HG03439 (cell line): ENCODE results near the gene THAP11.
"Not testable (repeated sequence)": the region's sequence is repeated elsewhere in the genome, so short reads cannot be mapped to it uniquely, and the experiment has no call there.

Experiments used
- ATAC-seq: cut with Tn5 transposase; IDR thresholded peaks from one replicate; pipeline ENCODE4 v1.9.1; 2021; ENCODE audit warnings: mild to moderate bottlenecking, moderate library complexity; ENCODE audit not compliant: unreplicated experiment

THAP11 gene

GRCh38 chr16:67834242-67834614 lies 7.9 kb upstream of the THAP11 start:
- ATAC-seq = no peak

- ATAC-seq = not testable (repeated sequence)
Measured at GRCh38 chr16:67837190-67837589, 4.9 kb upstream of the THAP11 start.

GRCh38 chr16:67837811-67838210 lies 4.3 kb upstream of the THAP11 start:
- ATAC-seq = no peak

- no peak for ATAC-seq
Measured at GRCh38 chr16:67841198-67841815, 813 bp upstream of the THAP11 start.

- peak; percentile 7 for ATAC-seq
Measured at GRCh38 chr16:67842509-67843342, 606 bp downstream of the THAP11 start.

- ATAC-seq = no peak
Measured at GRCh38 chr16:67843343-67843765, 1.2 kb downstream of the THAP11 start.

- no peak for ATAC-seq
Measured at GRCh38 chr16:67844497-67844896, 2.4 kb downstream of the THAP11 start.

- no peak for ATAC-seq
Measured at GRCh38 chr16:67845291-67846062, 3.4 kb downstream of the THAP11 start.

- ATAC-seq = no peak
Measured at GRCh38 chr16:67846063-67846319, 3.9 kb downstream of the THAP11 start.

GRCh38 chr16:67846320-67847063 lies 4.4 kb downstream of the THAP11 start, which contains the start of gene NUTF2:
NUTF2 (plus strand) TSS chr16:67846933; CDS start chr16:67865131, 18,198 bp downstream.
- peak; percentile 56 for ATAC-seq

- peak; percentile 37 for ATAC-seq
Measured at GRCh38 chr16:67847064-67847861, 5.1 kb downstream of the THAP11 start, which contains the start of gene CENPT. CENPT (minus strand) TSS chr16:67847693; CDS start chr16:67833859, 13,834 bp downstream.

- no peak for ATAC-seq
Measured at GRCh38 chr16:67848118-67848517, 6.0 kb downstream of the THAP11 start.

- no peak for ATAC-seq
Measured at GRCh38 chr16:67853670-67854069, 11.6 kb downstream of the THAP11 start.

GRCh38 chr16:67855789-67856188 lies 13.7 kb downstream of the THAP11 start:
- no peak for ATAC-seq

GRCh38 chr16:67856927-67857546 lies 14.9 kb downstream of the THAP11 start:
- no peak for ATAC-seq

- ATAC-seq = no peak
Measured at GRCh38 chr16:67857547-67858233, 15.6 kb downstream of the THAP11 start.

- no peak for ATAC-seq
Measured at GRCh38 chr16:67858500-67858899, 16.4 kb downstream of the THAP11 start.

- ATAC-seq = no peak
Measured at GRCh38 chr16:67860589-67861398, 18.7 kb downstream of the THAP11 start.
